Fibroblast of pulmonary artery (primary cell): ENCODE measurements around the gene DAP3.

Experiments used
- DNase-seq: peaks from one replicate; pipeline ENCODE4 v3.0.0-alpha.2; 2010; ENCODE audit warnings: low read depth
- H3K4me3 ChIP-seq: replicated peaks from 2 replicates; pipeline ENCODE4 v1.5.1; 2011; ENCODE audit warnings: low read depth, mild to moderate bottlenecking, control low read depth, low read length, moderate library complexity
- CTCF ChIP-seq: IDR thresholded peaks from 2 replicates; pipeline ENCODE4 v1.5.1; 2011; ENCODE audit warnings: mild to moderate bottlenecking, control low read depth, low read length, inconsistent platforms; ENCODE audit errors: missing control alignments

Gene DAP3

DNA sequence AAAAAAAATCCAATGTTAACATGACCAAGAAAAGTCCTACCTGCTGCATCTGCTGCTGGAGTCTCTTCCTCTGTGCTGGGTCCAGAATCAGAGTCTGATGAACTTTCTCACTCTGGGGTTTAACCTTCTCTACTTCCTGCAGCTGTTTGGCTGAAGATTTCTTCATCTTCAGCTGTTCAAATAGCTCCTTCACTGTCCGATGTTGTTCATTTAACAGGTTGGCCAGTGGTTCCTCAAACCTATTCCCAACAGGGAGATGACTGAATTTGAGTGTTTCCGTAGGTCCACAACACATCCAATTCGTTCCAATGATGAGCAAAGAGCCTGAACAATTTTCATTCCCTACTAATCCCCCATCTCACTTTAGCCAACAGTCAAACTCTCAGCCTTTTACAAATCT, 88.7 kb downstream of the DAP3 start:
- no peak for DNase-seq
- H3K4me3 ChIP-seq = no peak overlapping the region
- TF ChIP-seq CTCF = no peak
